ENCODE measurements around the gene TNS2. TPM values are rescaled to one million over a fixed set of nuclear protein-coding genes. Genes with fewer than 3 reads are reported as not detected.

TNS2 gene
- total and polyA plus RNA-seq, 11 donors, result 56.0 to 193 (median 88.4) TPM

GRCh38 chr12:53100466-53101151 is 50.7 kb downstream of the TNS2 start:
- peaks cover 0 to 26% (median 10%) of the 10 kb centered on the region in 9 donors for H3K36me3 ChIP-seq
- no peak for DNase-seq
- no peak overlapping the region for H3K4me3 ChIP-seq
- intact Hi-C loops (cut with DNase I), result no loop called here
- TF ChIP-seq, protein P1, sequence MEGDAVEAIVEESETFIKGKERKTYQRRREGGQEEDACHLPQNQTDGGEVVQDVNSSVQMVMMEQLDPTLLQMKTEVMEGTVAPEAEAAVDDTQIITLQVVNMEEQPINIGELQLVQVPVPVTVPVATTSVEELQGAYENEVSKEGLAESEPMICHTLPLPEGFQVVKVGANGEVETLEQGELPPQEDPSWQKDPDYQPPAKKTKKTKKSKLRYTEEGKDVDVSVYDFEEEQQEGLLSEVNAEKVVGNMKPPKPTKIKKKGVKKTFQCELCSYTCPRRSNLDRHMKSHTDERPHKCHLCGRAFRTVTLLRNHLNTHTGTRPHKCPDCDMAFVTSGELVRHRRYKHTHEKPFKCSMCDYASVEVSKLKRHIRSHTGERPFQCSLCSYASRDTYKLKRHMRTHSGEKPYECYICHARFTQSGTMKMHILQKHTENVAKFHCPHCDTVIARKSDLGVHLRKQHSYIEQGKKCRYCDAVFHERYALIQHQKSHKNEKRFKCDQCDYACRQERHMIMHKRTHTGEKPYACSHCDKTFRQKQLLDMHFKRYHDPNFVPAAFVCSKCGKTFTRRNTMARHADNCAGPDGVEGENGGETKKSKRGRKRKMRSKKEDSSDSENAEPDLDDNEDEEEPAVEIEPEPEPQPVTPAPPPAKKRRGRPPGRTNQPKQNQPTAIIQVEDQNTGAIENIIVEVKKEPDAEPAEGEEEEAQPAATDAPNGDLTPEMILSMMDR (IDR thresholded peaks at IDR 0.05), result no peak
- TF ChIP-seq POLR2A (IDR thresholded peaks at IDR 0.05), result no peak
- H3K9me3 ChIP-seq, result no peaks in the 10 kb centered on the region
- 85 to 94% (median 88%) methylated on average over 11 to 13 of the region's 13 CpGs for WGBS, 4 donors
- H3K4me1 ChIP-seq, result peaks cover 3 to 66% (median 34%) of the 10 kb centered on the region in 12 donors
- no peak for ATAC-seq
- no peaks in the 10 kb centered on the region for H3K27me3 ChIP-seq
- H3K27ac ChIP-seq, result no peak overlapping the region

- no peak overlapping the region for H3K4me3 ChIP-seq
- TF ChIP-seq, protein P1 (IDR thresholded peaks at IDR 0.05), result no peak
- TF ChIP-seq POLR2A (IDR thresholded peaks at IDR 0.05), result no peak
- H3K36me3 ChIP-seq, result peaks cover 0 to 26% (median 10%) of the 10 kb centered on the region in 9 donors
- H3K4me1 ChIP-seq, result peaks cover 3 to 60% (median 30%) of the 10 kb centered on the region in 12 donors
- DNase-seq (no peak), ATAC-seq (no peak)
- intact Hi-C loops (cut with DNase I), result no loop called here
- no peaks in the 10 kb centered on the region for H3K27me3 ChIP-seq
- 81 to 88% (median 85%) methylated on average over 7 of the region's 7 CpGs for WGBS, 4 donors
- H3K9me3 ChIP-seq, result no peaks in the 10 kb centered on the region
- H3K27ac ChIP-seq, result no peak overlapping the region
Observed at GRCh38 chr12:53101266-53101665, 51.4 kb downstream of the TNS2 start.

DNA sequence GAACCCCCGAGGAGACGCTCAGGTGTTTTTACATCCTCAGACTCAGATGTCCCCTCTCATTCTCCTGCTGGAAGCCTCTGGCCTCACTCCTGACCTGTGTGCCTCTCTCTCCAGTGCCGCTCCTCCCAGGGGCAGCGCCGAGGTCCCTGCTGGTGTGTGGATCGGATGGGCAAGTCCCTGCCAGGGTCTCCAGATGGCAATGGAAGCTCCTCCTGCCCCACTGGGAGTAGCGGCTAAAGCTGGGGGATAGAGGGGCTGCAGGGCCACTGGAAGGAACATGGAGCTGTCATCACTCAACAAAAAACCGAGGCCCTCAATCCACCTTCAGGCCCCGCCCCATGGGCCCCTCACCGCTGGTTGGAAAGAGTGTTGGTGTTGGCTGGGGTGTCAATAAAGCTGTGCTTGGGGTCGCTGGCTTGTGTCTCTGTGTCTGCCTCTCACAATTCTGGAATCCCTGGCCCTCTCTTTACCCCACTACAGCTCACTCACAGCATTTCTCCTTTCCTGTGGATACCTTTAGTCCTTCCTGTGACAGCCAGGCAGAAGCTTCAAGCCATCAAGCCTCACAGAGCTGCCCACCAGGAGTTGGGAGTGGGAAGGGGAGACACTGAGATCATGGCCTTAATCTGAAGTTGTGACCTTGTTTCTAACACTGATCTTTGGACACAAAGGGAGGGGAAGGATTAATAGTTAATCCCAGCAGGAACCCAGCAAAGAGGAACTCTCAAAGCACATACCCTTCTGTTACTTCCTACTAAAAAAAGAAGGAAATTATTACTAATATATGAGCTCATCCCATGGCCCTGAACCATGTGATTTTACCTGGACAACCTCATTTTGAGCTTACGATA is 52.3 kb downstream of the TNS2 start:
- H3K27me3 ChIP-seq, result no peaks in the 10 kb centered on the region
- intact Hi-C loops (cut with DNase I), result no loop called here
- ATAC-seq (no peak), DNase-seq (no peak)
- peak overlapping the region in 1 of 12 donors; percentile 69 for H3K27ac ChIP-seq
- no peak for TF ChIP-seq POLR2A (IDR thresholded peaks at IDR 0.05)
- TF ChIP-seq, protein P1 (IDR thresholded peaks at IDR 0.05), result no peak
- peaks cover 0 to 26% (median 10%) of the 10 kb centered on the region in 9 donors for H3K36me3 ChIP-seq
- WGBS, 4 donors, result 87 to 91% (median 90%) methylated on average over 12 of the region's 12 CpGs
- no peak overlapping the region for H3K4me3 ChIP-seq
- H3K9me3 ChIP-seq, result no peaks in the 10 kb centered on the region
- H3K4me1 ChIP-seq, result peaks cover 3 to 52% (median 23%) of the 10 kb centered on the region in 12 donors

Data from heart left ventricle (tissue), 16 donors.